ENCODE results near the gene C1orf21.
A peak's percentile ranks its signal among the peaks of the same experiment; 100 is the strongest.

Gene C1orf21

DNA sequence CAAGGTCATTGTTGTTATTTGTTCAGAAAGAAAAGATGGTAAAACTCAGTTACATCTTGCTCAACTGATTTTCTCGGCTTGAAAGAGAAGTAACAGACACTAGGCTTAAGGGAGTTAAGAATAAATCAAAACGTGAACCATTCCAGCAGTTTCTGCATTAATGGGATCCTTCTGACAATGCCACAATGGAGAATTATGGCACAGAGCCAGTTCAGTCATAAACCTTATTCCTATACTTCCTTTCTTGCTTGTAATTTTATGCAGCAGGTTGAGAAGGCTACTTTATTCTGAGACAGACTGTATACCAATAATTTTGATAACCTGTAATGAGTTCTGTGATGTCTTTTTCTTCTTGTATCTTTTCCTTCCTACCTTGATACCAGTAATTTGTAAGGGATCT is 167.0 kb downstream of the C1orf21 start:
- TF ChIP-seq GATA1 (IDR thresholded peaks at IDR 0.05; ENCODE audit: low read depth, low read length) (no peak), POLR2A (IDR thresholded peaks at IDR 0.05; ENCODE audit: low read length) (no peak)
- no peak for DNase-seq

DNA sequence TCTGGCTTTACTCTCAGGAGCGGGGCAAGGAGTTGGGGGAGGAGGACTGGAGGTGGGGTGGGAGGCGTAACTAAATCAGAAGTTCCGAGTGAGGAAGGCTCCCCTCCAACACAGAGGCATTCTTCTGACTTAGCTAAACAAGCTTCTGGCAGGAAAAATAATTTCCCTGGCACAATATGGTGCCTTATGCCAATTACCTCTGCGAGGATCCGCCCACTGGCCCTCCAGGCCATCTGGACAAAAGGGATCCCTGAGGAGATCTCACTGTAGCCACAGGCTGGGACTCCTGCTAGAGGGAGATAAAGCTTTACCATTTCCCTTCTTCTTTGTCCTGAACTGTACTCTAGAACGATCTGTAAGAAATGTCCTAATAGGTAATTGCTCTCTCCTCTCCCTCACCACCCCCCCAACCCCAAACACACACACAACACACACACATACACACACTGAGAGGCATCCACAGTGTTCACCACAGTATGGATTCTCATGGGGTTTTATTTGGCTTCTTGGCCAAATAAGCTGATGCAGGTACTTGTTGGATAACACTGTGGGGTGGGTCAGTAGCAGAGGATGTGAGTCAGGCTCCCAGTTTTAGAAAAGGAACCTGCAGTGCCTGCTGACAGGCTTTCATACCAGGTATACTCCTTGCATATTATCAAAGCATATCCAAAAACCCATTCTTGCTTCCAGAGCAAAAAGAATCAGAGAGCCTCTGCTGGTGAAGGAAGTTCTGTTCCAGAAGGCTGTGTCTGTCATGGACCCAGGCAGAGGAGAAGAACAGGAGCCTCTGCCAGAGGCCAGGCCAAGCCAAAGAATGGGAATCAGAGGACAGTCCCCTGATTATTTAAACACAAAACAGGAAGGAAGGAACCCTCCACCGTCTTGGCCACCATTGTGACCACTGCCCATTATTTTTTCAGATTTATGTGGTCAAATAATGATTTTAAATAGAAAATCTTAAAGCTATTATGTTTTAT is 169.1 kb downstream of the C1orf21 start:
- no peak for DNase-seq

DNA sequence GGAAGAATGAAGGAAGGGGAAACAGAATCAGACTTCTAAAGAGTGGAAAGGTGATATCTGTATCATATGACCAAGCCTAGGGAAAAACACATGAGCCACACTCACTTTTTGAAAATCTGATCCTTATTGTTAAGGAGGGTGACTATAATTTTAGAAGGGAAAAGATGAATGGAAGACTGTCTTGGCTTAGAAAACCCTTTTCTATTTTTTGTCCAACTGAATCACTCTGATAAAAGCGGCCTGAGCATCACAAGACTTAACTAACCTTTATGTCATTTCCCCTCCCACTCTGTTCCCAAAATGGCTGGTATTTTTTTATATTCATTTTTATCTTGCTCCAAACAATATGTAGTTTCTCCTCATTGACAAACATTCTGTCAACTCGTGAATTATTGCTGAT is 169.8 kb downstream of the C1orf21 start:
- DNase-seq, result no peak

More for the DNA sequence above, 169.1 kb downstream of the C1orf21 start:
- TF ChIP-seq POLR2A (IDR thresholded peaks at IDR 0.05; ENCODE audit: low read length) (no peak), GATA1 (IDR thresholded peaks at IDR 0.05; ENCODE audit: low read depth, low read length) (no peak)

DNA sequence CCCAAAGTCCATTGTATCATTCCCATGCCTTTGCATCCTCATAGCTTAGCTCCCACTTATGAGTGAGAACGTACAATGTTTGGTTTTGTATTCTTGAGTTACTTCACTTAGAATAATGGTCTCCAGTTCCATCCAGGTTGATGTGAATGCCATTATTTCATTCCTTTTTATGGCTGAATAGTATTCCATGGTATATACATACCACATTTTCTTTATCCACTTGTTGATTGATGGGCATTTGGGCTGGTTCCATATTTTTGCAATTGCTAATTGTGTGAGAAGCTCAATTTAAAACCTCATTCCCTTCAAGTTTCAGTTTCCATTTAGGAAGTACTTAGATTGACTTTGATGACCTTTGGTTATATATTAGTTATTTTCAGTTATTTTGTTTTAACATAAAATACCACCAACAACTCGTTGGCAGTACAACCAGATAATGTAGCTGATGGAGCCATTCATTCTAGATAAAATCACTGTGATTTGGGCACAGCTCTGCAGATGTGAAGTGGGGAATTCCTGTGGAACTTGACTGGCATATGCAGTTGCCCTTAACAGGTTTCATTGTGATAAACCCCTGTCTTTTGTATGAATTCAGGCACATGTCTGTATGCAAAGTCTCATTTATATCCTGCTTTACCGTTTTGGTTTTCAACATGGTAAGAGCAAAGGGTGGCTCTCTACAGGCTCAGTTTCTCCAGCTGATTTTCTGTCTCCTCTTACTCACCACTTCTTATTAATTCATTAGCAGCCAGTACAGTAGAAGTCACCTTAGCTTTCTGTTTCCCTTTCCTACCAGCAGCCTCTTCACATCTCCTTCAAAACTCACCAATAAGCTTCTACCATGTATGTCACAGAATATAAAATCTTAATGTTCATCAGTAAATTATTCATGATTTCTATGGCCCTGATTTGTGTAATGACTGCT is 170.9 kb downstream of the C1orf21 start:
- TF ChIP-seq POLR2A (IDR thresholded peaks at IDR 0.05; ENCODE audit: low read length), result no peak
- no peak for DNase-seq

More for the DNA sequence above, 169.8 kb downstream of the C1orf21 start:
- no peak for TF ChIP-seq GATA1 (IDR thresholded peaks at IDR 0.05; ENCODE audit: low read depth, low read length)
- TF ChIP-seq POLR2A (IDR thresholded peaks at IDR 0.05; ENCODE audit: low read length), result no peak

DNA sequence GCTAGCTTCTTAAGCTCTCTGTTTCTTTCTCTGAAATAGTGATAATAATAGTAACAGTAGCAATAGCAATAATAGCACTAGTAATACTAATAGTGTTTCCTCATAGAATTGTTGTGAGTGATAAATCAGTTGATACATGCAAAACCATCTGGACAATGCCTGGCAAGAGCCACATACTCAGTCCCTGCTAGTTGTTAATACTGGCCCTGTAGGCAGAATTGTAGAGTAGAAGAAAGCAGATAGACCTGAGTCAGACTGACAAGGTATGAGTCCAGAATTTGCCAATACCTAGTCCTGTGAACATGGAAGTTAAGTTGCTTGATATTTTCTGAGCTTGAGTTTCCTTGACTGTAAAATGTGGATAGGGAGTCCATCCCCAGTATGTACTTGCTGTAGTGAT is 171.9 kb downstream of the C1orf21 start:
- no peak for DNase-seq
- TF ChIP-seq GATA1 (IDR thresholded peaks at IDR 0.05; ENCODE audit: low read depth, low read length) (no peak), POLR2A (IDR thresholded peaks at IDR 0.05; ENCODE audit: low read length) (no peak)

DNA sequence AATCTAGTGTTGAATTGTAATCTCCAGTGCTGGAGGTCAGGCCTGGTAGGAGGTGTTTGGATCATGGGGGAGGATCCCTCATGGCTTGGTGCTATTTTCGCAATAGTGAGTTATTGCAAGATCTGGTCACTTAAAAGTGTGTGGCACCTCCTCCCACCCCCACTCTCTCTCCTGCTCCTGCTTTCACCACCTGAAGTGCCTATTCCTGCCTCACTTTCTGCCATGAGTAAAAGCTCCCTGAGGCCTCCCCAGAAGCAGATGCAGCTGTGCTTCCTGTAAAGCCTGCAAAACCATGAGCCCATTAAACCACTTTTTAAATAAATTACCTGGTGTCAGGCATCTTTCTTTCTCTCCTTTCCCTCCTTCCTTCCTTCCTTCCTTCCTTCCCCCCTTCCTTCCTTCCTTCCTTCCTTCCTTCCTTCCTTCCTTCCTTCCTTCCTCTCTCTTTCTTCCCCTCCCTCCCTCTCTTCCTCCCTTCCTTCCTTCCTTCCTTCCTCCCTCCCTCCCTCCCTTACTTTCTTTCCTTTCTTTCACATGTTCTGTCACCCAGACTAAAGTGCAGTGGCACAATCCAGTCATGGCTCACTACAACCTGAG is 172.4 kb downstream of the C1orf21 start:
- DNase-seq, result no peak

DNA sequence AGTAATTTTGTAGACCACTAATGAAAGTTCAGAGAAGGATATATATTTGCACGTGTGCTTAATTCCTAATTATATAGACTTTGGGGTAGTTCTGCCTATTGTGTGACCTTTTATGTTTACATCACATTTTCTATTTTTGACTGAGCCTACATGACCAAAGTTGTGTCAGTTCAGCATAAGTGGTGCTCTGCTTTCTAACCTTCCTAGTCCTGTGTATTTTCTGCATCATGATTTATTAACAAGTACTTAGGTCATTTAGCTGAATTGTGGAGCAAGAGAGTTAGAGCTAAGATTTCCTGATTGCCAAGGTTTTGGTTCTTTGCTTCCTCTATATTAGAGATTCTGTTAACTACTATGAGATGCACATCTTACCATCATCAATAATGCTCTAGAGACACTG is 176.0 kb downstream of the C1orf21 start:
- DNase-seq, result no peak
- TF ChIP-seq POLR2A (IDR thresholded peaks at IDR 0.05; ENCODE audit: low read length) (no peak), GATA1 (IDR thresholded peaks at IDR 0.05; ENCODE audit: low read depth, low read length) (no peak)

More for the DNA sequence above, 172.4 kb downstream of the C1orf21 start:
- no peak for TF ChIP-seq POLR2A (IDR thresholded peaks at IDR 0.05; ENCODE audit: low read length)
- no peak for TF ChIP-seq GATA1 (IDR thresholded peaks at IDR 0.05; ENCODE audit: low read depth, low read length)

DNA sequence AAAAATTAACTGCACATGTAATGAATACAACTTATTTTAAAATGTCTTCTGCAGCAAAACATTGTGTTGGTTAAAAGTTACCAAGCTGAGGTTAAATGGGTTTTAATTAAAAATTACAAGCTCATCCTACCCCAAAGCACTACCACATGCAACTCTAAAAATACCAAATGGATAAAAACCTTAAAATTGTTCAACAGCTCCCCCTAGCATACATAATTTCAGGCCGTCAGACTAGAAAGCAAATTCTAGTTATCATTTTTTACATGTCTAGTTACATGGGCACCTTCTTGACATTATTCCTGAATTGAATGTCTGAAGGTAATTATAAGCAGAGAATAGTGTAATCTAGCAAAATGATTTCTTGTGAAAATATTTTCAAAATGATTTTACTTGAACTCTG is 176.5 kb downstream of the C1orf21 start:
- peak; percentile 10 to 38 for DNase-seq
- TF ChIP-seq POLR2A (IDR thresholded peaks at IDR 0.05; ENCODE audit: low read length), result no peak
- TF ChIP-seq GATA1 (IDR thresholded peaks at IDR 0.05; ENCODE audit: low read depth, low read length), result no peak

DNA sequence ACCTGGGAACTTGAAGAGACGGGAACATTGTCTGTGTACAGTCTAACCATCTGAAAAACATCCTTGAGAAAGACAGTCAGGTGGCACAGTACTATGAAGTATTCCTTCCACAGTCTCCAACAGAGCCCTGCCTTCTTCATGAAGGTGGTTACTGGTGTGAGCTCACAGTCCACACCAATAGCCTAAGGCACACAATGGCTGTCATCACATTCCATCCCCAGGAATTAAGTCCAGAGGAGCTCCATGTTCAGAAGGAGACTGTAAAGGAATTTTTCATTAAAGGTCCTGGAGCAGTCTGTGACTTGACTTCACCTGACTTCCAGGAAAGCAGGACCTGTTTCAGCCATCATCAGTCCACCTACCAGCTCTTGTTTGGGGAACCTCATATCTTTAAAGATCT is 180.2 kb downstream of the C1orf21 start:
- no peak for DNase-seq
- TF ChIP-seq POLR2A (IDR thresholded peaks at IDR 0.05; ENCODE audit: low read length) (no peak), GATA1 (IDR thresholded peaks at IDR 0.05; ENCODE audit: low read depth, low read length) (no peak)

DNA sequence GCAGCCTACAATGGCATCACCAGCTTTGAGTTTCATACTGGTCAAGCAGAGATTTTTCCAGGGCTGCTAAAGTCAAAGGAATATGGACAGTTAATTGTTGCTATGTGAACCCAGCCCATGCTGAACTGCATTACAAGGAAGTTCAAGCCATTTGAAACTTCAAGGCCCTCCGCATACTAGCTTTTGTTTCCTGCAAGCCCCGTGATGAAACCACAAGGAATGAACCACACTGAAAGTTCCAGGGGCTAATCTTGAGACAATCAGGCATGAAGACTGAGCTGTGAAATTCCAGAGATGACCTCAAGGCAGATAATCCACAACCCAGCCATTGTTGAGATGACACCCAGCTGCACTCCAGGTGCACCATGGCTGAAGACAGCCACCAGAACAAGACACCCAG is 180.8 kb downstream of the C1orf21 start:
- no peak for TF ChIP-seq POLR2A (IDR thresholded peaks at IDR 0.05; ENCODE audit: low read length)
- no peak for TF ChIP-seq GATA1 (IDR thresholded peaks at IDR 0.05; ENCODE audit: low read depth, low read length)
- DNase-seq, result no peak

DNA sequence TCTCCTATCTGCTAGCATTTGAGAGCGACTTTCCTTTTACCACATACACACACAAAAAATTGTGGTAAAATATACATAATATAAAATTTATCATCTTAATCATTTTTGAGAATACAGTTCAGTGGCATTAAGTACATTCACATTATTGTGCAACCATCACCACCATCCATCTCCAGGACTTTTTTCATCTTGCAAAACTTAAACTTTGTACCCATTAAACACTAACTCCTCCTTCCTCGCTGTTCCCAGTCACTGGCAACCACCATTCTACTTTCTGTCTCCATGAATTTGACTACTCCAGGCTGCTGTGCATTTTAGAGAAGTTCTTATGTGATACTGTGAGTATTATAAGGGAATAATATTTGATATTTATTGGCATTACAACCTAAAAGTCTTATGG is 181.3 kb downstream of the C1orf21 start:
- TF ChIP-seq POLR2A (IDR thresholded peaks at IDR 0.05; ENCODE audit: low read length) (no peak), GATA1 (IDR thresholded peaks at IDR 0.05; ENCODE audit: low read depth, low read length) (no peak)

DNA sequence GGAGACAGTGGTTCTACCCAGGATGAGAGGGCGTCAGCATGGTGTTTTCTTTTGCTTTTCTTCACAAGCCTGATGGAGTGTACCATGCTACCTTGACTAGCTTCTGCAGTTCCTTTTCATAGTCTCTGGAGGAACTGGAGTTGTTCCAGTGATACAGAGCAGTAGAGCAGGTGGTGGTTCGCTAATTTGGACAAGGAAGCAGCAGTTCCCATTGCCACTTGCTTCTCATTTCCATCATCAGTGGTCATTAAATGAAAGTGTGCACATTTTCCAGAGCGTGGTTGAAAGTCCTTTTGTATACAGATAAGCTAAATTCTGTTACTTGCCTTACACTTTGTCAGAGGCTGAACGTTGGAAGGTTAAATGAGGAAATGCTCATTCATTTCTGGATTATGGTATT is 182.3 kb downstream of the C1orf21 start:
- TF ChIP-seq POLR2A (IDR thresholded peaks at IDR 0.05; ENCODE audit: low read length) (no peak), GATA1 (IDR thresholded peaks at IDR 0.05; ENCODE audit: low read depth, low read length) (no peak)
- DNase-seq, result no peak

More for the DNA sequence above, 181.3 kb downstream of the C1orf21 start:
- no peak for DNase-seq

DNA sequence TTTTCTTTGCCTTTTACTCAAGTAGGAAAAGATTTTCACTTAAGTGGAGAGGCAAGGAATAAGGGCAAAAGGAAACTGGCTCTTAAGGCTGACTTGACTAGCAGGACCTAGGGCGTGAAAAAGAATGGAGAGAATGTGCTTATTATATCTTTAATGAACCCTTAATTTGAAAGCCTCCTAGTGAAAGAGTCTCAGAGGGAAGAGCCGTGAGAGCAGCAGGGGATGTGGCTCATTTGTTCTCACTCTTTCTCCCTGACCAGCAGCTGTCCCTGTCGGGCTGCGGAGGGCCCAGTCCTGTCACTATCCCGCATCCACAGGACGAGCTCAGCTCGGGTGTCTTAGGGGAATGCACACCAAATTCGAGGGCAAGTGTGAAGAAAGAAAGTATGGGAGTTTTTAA is 187.8 kb downstream of the C1orf21 start:
- TF ChIP-seq POLR2A (IDR thresholded peaks at IDR 0.05; ENCODE audit: low read length) (no peak), GATA1 (IDR thresholded peaks at IDR 0.05; ENCODE audit: low read depth, low read length) (no peak)
- no peak for DNase-seq

DNA sequence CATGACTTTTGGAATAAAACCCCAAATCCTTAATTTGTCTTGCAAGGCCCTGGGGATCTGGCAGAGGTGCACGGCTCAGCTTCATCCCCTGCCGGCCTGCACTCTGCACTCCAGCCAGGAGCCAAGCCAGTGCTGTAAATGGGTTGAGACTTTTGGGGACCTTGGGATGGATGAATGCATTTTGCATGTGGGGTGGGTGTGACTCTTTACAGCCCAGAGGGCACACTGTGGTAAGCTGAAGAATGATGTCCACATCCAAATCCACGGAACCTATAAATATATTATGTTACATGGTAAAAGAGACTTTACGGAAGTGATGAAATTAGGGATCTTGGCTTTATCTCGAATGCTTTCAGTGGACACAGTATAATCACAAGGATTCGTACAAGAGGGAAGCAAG is 190.0 kb downstream of the C1orf21 start:
- no peak for TF ChIP-seq GATA1 (IDR thresholded peaks at IDR 0.05; ENCODE audit: low read depth, low read length)
- no peak for TF ChIP-seq POLR2A (IDR thresholded peaks at IDR 0.05; ENCODE audit: low read length)
- no peak for DNase-seq
